ENCODE data around the gene RAB32. TPM values are rescaled to one million over a fixed set of nuclear protein-coding genes. Genes with fewer than 3 reads are reported as not detected.
A peak's percentile ranks its signal among the peaks of the same experiment; 100 is the strongest.

The RAB32 gene
- polyA plus RNA-seq, 1 of the 3 experiments (the other 2 are of a cell fraction) = 36.9 TPM

GRCh38 chr6:146545581-146545980, 1.9 kb downstream of the RAB32 start:
- Histone ChIP-seq H3K9ac (peak overlapping the region; percentile 95), H3K9me2 (no peaks in the 10 kb centered on the region), H2AFZ (ENCODE audit: low read depth) (no peak overlapping the region), H3K4me1 (ENCODE audit: control insufficient read depth in 1 of 2, insufficient read depth in 2 of 2, low read depth in 1 of 2, low read length in 1 of 2) (peaks cover 5 to 16% of the 10 kb centered on the region in 2 experiments; a peak in 3 of 4 replicates), H3K36me3 (replicated peaks in 1 of 2; ENCODE audit: control insufficient read depth in 1 of 2, insufficient read depth in 2 of 2, low read length in 1 of 2) (peaks cover 7 to 11% of the 10 kb centered on the region in 2 experiments), H4K20me1 (ENCODE audit: insufficient read depth) (no peaks in the 10 kb centered on the region), H3K27ac (ENCODE audit: low read depth in 2 of 2, low read length in 1 of 2) (peak overlapping the region; percentile 11 to 79), H3K27me3 (ENCODE audit: insufficient read depth) (no peaks in the 10 kb centered on the region), H3K4me3 (ENCODE audit: low read depth in 2 of 2, low read length in 1 of 2) (peak overlapping the region; percentile 81 to 88; a peak in 3 of 4 replicates), H3K9me3 (no peaks in the 10 kb centered on the region), H3K79me2 (ENCODE audit: insufficient read depth) (peaks cover 63% of the 10 kb centered on the region), H3F3A (replicated peaks; ENCODE audit: insufficient read depth) (peaks cover 14% of the 10 kb centered on the region), H3K4me2 (peak overlapping the region; percentile 91)
- CTCF ChIA-PET = interaction anchor here (1.1 to 1.4 kb wide), 2 partner anchors 40 to 46 kb away, joined by 3 read pairs; no protein-coding TSS in a partner anchor
- no peak for DNase-seq
- POLR2A ChIA-PET = no interaction called here
- no peak for TF ChIP-seq NRF1 (IDR thresholded peaks at IDR 0.05; ENCODE audit: low read depth, low read length)
- no peak for TF ChIP-seq IRF3 (IDR thresholded peaks at IDR 0.05; ENCODE audit: low read depth, low read length)
- 0 out of 2 replicates have a peak, but pooled peaks have one; percentile 6 for TF ChIP-seq USF1 (IDR thresholded peaks at IDR 0.05; ENCODE audit: borderline replicate concordance, low read depth)
- TF ChIP-seq MAX (IDR thresholded peaks at IDR 0.05; ENCODE audit: low read depth) = no peak
- TF ChIP-seq GABPA (IDR thresholded peaks at IDR 0.05; ENCODE audit: low read depth) = no peak
- no peak for TF ChIP-seq ELF1 (IDR thresholded peaks at IDR 0.05)
- 29% methylated on average over 5 of the region's 5 CpGs for WGBS (ENCODE audit: low lambda C conversion rate)

GRCh38 chr6:146546443-146547043, 2.9 kb downstream of the RAB32 start:
- Histone ChIP-seq H3F3A (replicated peaks; ENCODE audit: insufficient read depth) (peaks cover 14% of the 10 kb centered on the region), H3K9me2 (no peaks in the 10 kb centered on the region), H3K27me3 (ENCODE audit: insufficient read depth) (no peaks in the 10 kb centered on the region), H3K9me3 (no peaks in the 10 kb centered on the region), H3K27ac (ENCODE audit: low read depth in 2 of 2, low read length in 1 of 2) (peak overlapping the region; percentile 34 to 79; a peak in 3 of 4 replicates), H3K4me1 (ENCODE audit: control insufficient read depth in 1 of 2, insufficient read depth in 2 of 2, low read depth in 1 of 2, low read length in 1 of 2) (peaks cover 5 to 16% of the 10 kb centered on the region in 2 experiments; a peak in 3 of 4 replicates), H3K79me2 (ENCODE audit: insufficient read depth) (peaks cover 73% of the 10 kb centered on the region), H3K9ac (peak overlapping the region; percentile 95), H3K36me3 (replicated peaks in 1 of 2; ENCODE audit: control insufficient read depth in 1 of 2, insufficient read depth in 2 of 2, low read length in 1 of 2) (peaks cover 15% of the 10 kb centered on the region in 2 experiments), H3K4me3 (ENCODE audit: low read depth in 2 of 2, low read length in 1 of 2) (peak overlapping the region in 1 of 2 experiments; percentile 81; a peak in 1 of 4 replicates), H3K4me2 (peak overlapping the region; percentile 91), H4K20me1 (ENCODE audit: insufficient read depth) (no peaks in the 10 kb centered on the region), H2AFZ (ENCODE audit: low read depth) (no peak overlapping the region)
- DNase-seq = no peak
- WGBS (ENCODE audit: low lambda C conversion rate) = 53% methylated on average over 3 of the region's 3 CpGs
- CTCF ChIA-PET = no interaction called here
- POLR2A ChIA-PET = interaction anchor here (0.6 kb wide), 1 partner anchor 104 kb away, joined by 4 read pairs; no protein-coding TSS in a partner anchor
- TF ChIP-seq SIN3A (IDR thresholded peaks at IDR 0.05; ENCODE audit: borderline replicate concordance, low read depth, low read length) = no peak
- TF ChIP-seq YY1 (IDR thresholded peaks at IDR 0.05; ENCODE audit: low read depth) = no peak
- TF ChIP-seq TCF12 (IDR thresholded peaks at IDR 0.05) = no peak; the same call in 1 of the 2 replicates
- no peak for TF ChIP-seq ELF1 (IDR thresholded peaks at IDR 0.05)
- TF ChIP-seq FOSL2 (IDR thresholded peaks at IDR 0.05; ENCODE audit: borderline replicate concordance, low read depth) = no peak
- TF ChIP-seq JUND (IDR thresholded peaks at IDR 0.05) = peak; percentile 59
- no peak for TF ChIP-seq FOXM1 (IDR thresholded peaks at IDR 0.05; ENCODE audit: low read depth)
- no peak for TF ChIP-seq POLR2AphosphoS5 (IDR thresholded peaks at IDR 0.05; ENCODE audit: low read depth, low read length)
- TF ChIP-seq REST (IDR thresholded peaks at IDR 0.05; ENCODE audit: low read depth, low read length) = no peak
- TF ChIP-seq CTCF (IDR thresholded peaks at IDR 0.05) = no peak
- TF ChIP-seq PBX3 (IDR thresholded peaks at IDR 0.05) = peak; percentile 17; the same call in 1 of the 2 replicates
- TF ChIP-seq EP300 (IDR thresholded peaks at IDR 0.05; ENCODE audit: borderline replicate concordance in 1 of 2, low read depth in 1 of 2, low read length in 1 of 2) = peak in 1 of 2 experiments; percentile 38; a peak in 1 of 4 replicates
- TF ChIP-seq EZH2phosphoT487 (IDR thresholded peaks at IDR 0.05; ENCODE audit: borderline replicate concordance, low read depth) = no peak
